ENCODE measurements around the gene PDPN.

PDPN gene

GRCh38 chr1:13600762-13601453 lies 17.3 kb downstream of the PDPN start:
- DNase-seq (ENCODE audit: low spot score): no peak
- TF ChIP-seq, protein P1, sequence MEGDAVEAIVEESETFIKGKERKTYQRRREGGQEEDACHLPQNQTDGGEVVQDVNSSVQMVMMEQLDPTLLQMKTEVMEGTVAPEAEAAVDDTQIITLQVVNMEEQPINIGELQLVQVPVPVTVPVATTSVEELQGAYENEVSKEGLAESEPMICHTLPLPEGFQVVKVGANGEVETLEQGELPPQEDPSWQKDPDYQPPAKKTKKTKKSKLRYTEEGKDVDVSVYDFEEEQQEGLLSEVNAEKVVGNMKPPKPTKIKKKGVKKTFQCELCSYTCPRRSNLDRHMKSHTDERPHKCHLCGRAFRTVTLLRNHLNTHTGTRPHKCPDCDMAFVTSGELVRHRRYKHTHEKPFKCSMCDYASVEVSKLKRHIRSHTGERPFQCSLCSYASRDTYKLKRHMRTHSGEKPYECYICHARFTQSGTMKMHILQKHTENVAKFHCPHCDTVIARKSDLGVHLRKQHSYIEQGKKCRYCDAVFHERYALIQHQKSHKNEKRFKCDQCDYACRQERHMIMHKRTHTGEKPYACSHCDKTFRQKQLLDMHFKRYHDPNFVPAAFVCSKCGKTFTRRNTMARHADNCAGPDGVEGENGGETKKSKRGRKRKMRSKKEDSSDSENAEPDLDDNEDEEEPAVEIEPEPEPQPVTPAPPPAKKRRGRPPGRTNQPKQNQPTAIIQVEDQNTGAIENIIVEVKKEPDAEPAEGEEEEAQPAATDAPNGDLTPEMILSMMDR (IDR thresholded peaks at IDR 0.05; ENCODE audit: extremely low read depth, missing control alignments): no peak

GRCh38 chr1:13604176-13604575 lies 20.5 kb downstream of the PDPN start:
- TF ChIP-seq, protein P1 (IDR thresholded peaks at IDR 0.05; ENCODE audit: extremely low read depth, missing control alignments): no peak

GRCh38 chr1:13604721-13605120 lies 21.1 kb downstream of the PDPN start:
- TF ChIP-seq, protein P1 (IDR thresholded peaks at IDR 0.05; ENCODE audit: extremely low read depth, missing control alignments): no peak
- DNase-seq (ENCODE audit: low spot score): no peak

More at GRCh38 chr1:13604176-13604575, 20.5 kb downstream of the PDPN start:
- no peak for DNase-seq (ENCODE audit: low spot score)

GRCh38 chr1:13605159-13605558 lies 21.5 kb downstream of the PDPN start:
- TF ChIP-seq, protein P1 (IDR thresholded peaks at IDR 0.05; ENCODE audit: extremely low read depth, missing control alignments): no peak
- no peak for DNase-seq (ENCODE audit: low spot score)

DNA sequence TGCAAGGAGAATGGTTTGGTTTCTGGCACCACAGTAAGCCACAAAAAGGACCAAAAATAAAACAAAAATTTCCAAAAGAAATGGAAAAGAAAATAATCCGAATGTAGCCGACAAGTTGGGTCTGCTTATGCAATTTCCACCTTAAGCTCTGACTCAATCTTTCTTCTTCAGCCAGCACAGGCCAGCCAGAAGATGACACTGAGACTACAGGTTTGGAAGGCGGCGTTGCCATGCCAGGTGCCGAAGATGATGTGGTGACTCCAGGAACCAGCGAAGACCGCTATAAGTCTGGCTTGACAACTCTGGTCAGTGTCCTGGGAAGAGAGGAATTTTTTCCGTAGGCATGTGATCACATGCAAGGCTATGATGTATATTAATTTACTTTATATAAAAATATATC lies 23.4 kb downstream of the PDPN start:
- no peak for DNase-seq (ENCODE audit: low spot score)
- TF ChIP-seq, protein P1 (IDR thresholded peaks at IDR 0.05; ENCODE audit: extremely low read depth, missing control alignments): no peak

DNA sequence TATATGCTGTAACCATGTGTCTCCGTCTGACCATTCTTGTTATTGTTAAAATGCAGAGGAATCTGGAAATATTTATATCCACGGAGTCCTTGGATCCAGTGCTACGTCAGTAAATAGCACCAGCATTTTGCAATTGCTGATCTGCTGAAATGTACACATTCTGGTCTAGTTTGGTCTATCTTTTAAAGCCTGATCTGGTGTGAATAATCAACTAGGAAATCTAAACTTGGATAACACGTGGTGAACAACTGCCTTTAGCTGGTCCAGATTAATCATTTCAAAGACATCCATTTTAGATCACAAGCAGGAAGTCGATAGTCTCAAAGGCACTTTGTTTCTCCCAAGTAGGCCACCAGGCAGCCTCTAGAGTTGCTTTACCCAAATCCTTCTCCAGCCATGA lies 32.6 kb downstream of the PDPN start:
- TF ChIP-seq, protein P1 (IDR thresholded peaks at IDR 0.05; ENCODE audit: extremely low read depth, missing control alignments): no peak
- DNase-seq (ENCODE audit: low spot score): no peak

DNA sequence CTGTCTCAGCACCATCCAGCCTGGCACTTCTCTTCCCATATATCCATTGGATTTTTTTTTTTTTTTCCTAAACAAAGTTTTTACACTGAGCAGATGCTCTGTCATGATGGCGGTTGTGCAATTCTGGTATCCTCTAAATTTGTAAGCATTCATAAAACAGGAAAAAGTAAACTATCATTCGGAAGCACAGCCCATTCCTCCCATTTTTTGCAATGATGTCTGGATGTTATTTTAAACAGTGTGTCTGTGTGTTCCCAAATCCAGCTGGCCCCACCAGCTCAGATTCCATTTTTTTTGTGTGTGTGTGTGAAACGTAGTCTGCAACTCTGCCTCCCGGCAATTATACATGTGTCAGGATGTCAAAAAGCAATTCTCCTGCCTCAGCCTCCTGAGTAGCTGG lies 33.5 kb downstream of the PDPN start:
- TF ChIP-seq, protein P1 (IDR thresholded peaks at IDR 0.05; ENCODE audit: extremely low read depth, missing control alignments): no peak
- DNase-seq (ENCODE audit: low spot score): no peak
